Measurements from ENCODE around the gene SUMO3.

GRCh38 chr21:44760376-44760775 is 57.5 kb downstream of the SUMO3 start:
- TF ChIP-seq CTCF (IDR thresholded peaks at IDR 0.05; ENCODE audit: low read length) (no peak), EZH2 (IDR thresholded peaks at IDR 0.05; ENCODE audit: borderline replicate concordance, low read length) (no peak)

Measured in OCI-LY1 (cell line).